HG03103 (cell line): ENCODE results near the gene GINS1.
"Not testable (repeated sequence)": the region's sequence is repeated elsewhere in the genome, so short reads cannot be mapped to it uniquely, and the experiment has no call there.

ENCODE experiments used
- ATAC-seq: cut with Tn5 transposase; IDR thresholded peaks from one replicate; pipeline ENCODE4 v1.9.1; 2021; ENCODE audit warnings: low read depth; ENCODE audit not compliant: unreplicated experiment

The GINS1 gene

GRCh38 chr20:25471020-25471419 is 63.5 kb downstream of the GINS1 start:
- ATAC-seq: no peak

DNA sequence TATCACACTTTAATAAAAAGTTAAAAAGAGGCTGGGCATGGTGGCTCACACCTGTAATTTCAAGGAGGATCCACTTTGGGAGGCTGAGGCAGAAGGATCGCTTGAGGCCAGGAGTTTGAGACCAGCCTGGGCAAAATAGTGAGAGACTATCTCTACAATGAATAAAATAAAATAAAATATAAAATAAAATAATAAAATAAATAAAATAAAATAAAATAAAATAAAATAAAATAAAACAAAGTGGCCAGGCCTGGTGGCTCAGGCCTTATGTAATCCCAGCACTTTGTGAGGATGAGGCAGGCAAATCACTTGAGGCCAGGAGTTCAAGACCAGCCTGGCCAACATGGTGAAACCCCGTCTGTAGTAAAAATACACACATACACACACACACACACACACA is 65.8 kb downstream of the GINS1 start:
- not testable (repeated sequence) for ATAC-seq

GRCh38 chr20:25476106-25477013 is 68.9 kb downstream of the GINS1 start:
- no peak for ATAC-seq

- no peak for ATAC-seq
Measured at GRCh38 chr20:25477014-25477882, 69.8 kb downstream of the GINS1 start.

DNA sequence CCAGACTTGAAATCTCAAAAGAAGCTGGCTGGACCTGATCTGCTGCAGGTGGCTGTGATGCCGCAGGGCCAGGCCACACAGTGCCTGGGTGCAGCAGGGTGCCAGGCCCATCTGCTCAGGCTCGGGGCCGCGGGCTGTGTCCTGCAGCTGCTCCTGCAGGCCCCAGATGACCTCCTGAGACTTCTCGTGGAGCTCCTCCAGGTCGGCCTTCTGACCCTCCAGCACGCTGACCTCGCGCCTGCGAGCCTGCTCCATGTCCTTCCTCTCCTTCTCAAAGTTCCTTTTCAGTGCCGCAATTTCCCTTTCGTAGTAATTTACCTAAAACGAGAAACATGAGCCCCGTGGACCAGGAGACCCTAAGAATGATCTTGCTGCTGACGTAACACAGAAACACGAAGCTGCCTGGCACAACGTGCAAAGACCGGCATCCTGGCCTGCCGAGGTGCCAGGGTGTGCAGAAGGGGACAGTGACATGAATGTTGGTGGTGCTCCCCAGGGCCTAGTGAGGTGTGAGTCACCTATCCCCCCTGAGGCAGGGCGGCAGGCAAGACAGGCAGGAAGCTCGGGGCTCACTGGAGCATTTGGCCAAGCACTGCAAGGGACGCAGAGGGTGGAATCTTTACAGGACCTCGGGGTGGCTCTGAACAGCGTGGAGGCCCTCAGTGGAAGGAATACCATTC is 71.6 kb downstream of the GINS1 start:
- ATAC-seq: no peak

GRCh38 chr20:25479638-25480037 is 72.2 kb downstream of the GINS1 start:
- no peak for ATAC-seq

DNA sequence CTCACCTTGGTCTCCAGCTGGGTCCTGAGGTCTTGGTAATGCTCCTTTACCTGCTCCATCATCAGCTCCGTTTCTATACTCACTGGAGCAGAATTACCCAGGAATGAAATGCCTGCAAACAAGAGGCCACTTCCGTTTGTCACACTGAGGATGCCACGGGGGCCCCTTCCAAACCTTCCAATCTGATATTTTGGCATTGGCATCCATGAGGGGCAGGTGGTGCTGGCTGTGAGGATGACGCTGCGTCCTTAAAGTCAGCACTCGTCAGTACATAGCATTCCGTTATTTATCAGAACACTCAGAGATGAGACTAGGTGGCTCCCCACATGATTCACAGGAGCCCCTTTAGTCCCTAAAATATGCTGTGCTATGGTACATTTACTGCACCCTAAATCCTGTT is 72.7 kb downstream of the GINS1 start:
- ATAC-seq: no peak

DNA sequence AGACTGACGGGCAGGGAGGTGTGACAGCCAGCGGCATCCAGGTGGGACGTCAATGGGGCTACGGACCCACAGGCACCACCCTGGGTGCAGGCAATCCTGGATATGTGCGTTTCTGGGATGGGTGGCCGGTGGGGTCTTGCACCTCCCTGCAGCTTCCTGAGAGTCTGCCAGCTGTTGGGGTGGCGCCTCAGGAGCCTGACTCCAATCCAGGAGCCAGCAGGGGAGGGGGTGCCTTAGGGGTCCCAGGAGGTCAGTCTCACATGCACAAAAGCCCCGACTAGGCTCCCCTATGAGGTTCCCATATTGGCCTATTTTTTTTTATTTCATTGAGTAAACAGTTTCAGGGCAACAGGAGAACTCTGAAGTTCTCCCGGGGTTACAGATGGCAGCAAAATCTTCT is 73.3 kb downstream of the GINS1 start:
- no peak for ATAC-seq

GRCh38 chr20:25481235-25481917 is 73.9 kb downstream of the GINS1 start:
- ATAC-seq: no peak

DNA sequence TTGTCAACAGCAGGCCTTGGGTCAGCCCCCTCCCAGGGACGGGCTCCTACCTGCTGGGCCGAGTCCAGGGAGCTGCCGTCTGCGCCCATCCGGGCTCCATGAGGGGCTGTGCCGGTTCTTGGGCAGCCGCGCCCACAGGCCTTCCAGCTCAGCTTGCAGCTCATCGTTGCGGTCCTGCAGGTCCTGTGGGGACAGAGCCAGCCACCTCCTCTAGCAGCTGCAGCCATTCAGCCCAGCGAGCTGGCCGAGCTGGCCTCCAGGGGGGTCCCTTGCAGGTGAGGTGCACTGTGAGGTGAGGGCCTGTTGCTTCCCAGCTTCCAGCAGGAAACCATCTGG is 74.4 kb downstream of the GINS1 start:
- no peak for ATAC-seq

DNA sequence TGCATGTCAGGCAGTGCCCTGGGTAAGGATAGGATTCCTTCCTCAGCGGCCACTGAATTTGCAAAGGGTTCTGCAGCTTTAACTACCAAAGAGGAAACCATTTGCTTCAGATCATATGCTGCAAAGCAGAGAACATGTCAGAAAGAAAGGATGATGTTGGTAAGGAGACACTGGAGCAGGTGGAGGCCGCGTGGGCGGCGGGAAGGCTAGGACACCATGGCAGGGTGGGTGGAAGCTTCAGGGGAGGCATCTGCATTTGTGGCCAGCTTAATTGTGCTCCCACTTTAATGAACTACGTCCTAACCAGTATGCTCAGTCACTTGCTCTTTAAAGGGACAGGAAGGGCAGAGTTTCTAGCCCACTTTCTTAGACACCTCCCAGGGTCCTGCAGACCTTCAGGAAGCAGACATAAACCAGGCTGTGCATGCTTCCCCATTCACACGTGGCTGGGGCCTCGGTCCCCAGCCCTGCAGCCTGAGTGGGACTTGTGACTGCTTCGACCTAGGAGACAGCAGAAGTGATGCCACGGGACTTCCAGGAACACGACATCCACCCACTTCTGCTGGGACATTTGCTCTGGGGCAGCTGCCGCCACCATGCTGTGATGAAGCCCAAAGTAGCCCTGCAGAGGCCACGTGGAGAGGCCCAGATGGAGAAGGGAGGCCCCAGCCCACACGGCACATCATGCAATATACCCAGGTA is 76.1 kb downstream of the GINS1 start:
- no peak for ATAC-seq

- no peak for ATAC-seq
Measured at GRCh38 chr20:25484224-25484846, 76.9 kb downstream of the GINS1 start.

GRCh38 chr20:25484911-25485511 is 77.5 kb downstream of the GINS1 start:
- ATAC-seq: no peak

DNA sequence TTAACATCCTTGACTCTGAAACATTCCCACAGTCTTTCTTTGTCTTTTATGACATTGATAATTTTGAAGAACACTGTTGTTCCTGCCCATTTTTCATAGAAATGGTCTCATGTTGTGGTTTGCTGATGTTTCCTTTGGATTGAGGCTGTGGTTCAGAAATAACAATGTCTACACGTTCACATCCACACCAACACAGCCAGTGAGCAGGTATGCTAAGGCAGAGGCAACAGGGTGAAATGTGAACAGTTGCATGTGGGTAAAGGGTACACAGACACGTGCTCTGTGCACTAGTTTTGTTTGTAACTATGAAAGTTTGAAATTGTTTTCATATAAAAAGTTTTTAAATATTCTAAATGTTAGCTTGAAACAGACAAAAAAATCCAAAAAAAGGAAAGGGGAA is 78.4 kb downstream of the GINS1 start:
- no peak for ATAC-seq

GRCh38 chr20:25486377-25486776 is 78.9 kb downstream of the GINS1 start:
- no peak for ATAC-seq

DNA sequence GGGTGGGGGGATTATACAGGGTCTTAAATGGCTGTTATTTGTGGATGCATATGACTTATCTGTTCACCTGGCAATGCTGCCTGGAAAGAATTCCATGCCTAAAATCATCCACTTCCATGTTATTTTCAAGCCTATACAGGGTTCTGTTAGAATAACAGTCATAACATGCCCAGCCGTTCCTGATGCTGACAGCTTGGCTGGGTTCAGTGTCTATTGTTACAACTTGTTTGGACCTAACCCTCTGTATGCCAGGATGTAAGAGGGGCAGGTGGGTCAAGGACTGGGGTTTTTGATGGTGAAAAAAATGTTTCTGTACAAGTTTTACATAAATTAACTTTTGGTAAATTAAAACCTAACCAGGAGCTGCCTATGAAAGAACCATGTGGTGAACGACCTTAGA is 79.8 kb downstream of the GINS1 start:
- no peak for ATAC-seq

- no peak for ATAC-seq
Measured at GRCh38 chr20:25487975-25488374, 80.5 kb downstream of the GINS1 start.

DNA sequence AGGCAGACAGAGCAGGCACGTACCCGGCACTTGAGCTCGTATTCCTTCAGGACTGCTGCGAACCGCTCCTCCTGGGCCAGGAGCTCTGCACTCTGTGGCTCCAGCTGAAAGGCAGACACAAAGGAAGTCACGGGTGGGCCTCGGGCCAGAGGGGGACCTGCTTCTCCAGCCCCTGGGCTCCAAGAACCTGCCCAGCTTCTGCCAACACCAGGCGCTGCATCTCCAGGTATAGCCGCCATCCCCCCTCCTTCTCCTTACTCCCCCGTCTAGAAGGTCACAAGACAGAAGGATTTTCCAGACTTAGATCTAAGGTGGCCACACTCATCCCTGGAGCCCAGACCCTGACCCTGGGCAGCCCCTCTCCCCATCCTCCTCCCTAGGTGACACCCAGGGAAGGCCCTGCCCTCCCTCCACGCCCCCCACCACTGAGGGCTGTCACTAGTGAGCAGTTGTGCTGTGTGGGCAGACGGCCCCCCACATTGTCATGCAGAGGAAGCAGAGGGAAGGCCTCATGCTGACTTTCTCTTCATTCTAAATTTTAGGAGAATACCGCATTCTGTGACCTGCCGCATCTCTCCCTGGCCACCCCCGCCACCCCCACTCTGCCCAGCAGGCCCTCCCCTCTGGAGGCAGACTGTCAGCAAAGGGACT is 81.9 kb downstream of the GINS1 start:
- no peak for ATAC-seq
